GM08714 (cell line): ENCODE data around the gene UST.
"Not testable (repeated sequence)": the region's sequence is repeated elsewhere in the genome, so short reads cannot be mapped to it uniquely, and the experiment has no call there.

Experiments
- H3K4me3 ChIP-seq: fragments of 200-500 bp; sonication (Bioruptor generic); 2 replicates; pipeline ENCODE4 v1.5.1; 2014; ENCODE audit warnings: mild to moderate bottlenecking, low read length, inconsistent platforms
- ZNF274 ChIP-seq: IDR thresholded peaks from 2 replicates; pipeline ENCODE4 v1.6.1; 2012; ENCODE audit warnings: mild to moderate bottlenecking, low read depth, low read length

The UST gene

GRCh38 chr6:148983966-148984365, 237.1 kb downstream of the UST start:
- no peak overlapping the region for H3K4me3 ChIP-seq
- TF ChIP-seq ZNF274: no peak

GRCh38 chr6:148984531-148985056, 237.8 kb downstream of the UST start:
- no peak overlapping the region for H3K4me3 ChIP-seq
- no peak for TF ChIP-seq ZNF274

GRCh38 chr6:148985499-148985898, 238.7 kb downstream of the UST start:
- H3K4me3 ChIP-seq: no peak overlapping the region
- TF ChIP-seq ZNF274: no peak

GRCh38 chr6:148986608-148987007, 239.8 kb downstream of the UST start:
- no peak overlapping the region for H3K4me3 ChIP-seq
- TF ChIP-seq ZNF274: no peak

GRCh38 chr6:148987982-148988381, 241.2 kb downstream of the UST start:
- no peak for TF ChIP-seq ZNF274
- no peak overlapping the region for H3K4me3 ChIP-seq

GRCh38 chr6:148989585-148989984, 242.8 kb downstream of the UST start:
- no peak for TF ChIP-seq ZNF274
- H3K4me3 ChIP-seq: no peak overlapping the region

GRCh38 chr6:148990403-148990802, 243.6 kb downstream of the UST start:
- no peak for TF ChIP-seq ZNF274

GRCh38 chr6:148996815-148997214, 250.0 kb downstream of the UST start:
- TF ChIP-seq ZNF274: no peak
- no peak overlapping the region for H3K4me3 ChIP-seq

More at GRCh38 chr6:148990403-148990802, 243.6 kb downstream of the UST start:
- no peak overlapping the region for H3K4me3 ChIP-seq

GRCh38 chr6:148997865-148998264, 251.0 kb downstream of the UST start:
- H3K4me3 ChIP-seq: no peak overlapping the region
- TF ChIP-seq ZNF274: no peak

- H3K4me3 ChIP-seq: no peak overlapping the region
- TF ChIP-seq ZNF274: no peak
Observed at GRCh38 chr6:148998704-148999103, 251.9 kb downstream of the UST start.

GRCh38 chr6:148999501-148999900, 252.7 kb downstream of the UST start:
- no peak overlapping the region for H3K4me3 ChIP-seq
- no peak for TF ChIP-seq ZNF274

GRCh38 chr6:148999929-149000468, 253.2 kb downstream of the UST start:
- no peak overlapping the region for H3K4me3 ChIP-seq
- no peak for TF ChIP-seq ZNF274

- TF ChIP-seq ZNF274: no peak
- no peak overlapping the region for H3K4me3 ChIP-seq
Observed at GRCh38 chr6:149001422-149001821, 254.6 kb downstream of the UST start.

- no peak overlapping the region for H3K4me3 ChIP-seq
- TF ChIP-seq ZNF274: no peak
Observed at GRCh38 chr6:149003560-149003959, 256.7 kb downstream of the UST start.

- no peak overlapping the region for H3K4me3 ChIP-seq
Observed at GRCh38 chr6:149004664-149005063, 257.8 kb downstream of the UST start.

GRCh38 chr6:149006236-149006635, 259.4 kb downstream of the UST start:
- H3K4me3 ChIP-seq: not testable (repeated sequence)

More at GRCh38 chr6:149004664-149005063, 257.8 kb downstream of the UST start:
- TF ChIP-seq ZNF274: no peak
